ENCODE measurements around the gene MAST4. TPM values are rescaled to one million over a fixed set of nuclear protein-coding genes. Genes with fewer than 3 reads are reported as not detected.

MAST4 gene
- total RNA-seq, 1 donor from 2014 or later, result 19.1 TPM

GRCh38 chr5:67163231-67163756, 567.1 kb downstream of the MAST4 start:
- no peaks in the 10 kb centered on the region for H3K36me3 ChIP-seq (ENCODE audit: control insufficient read depth, insufficient read depth, low read length)
- TF ChIP-seq CTCF (IDR thresholded peaks at IDR 0.05; ENCODE audit: insufficient read depth, low read length, poor library complexity, severe bottlenecking), result no peak
- DNase-seq (ENCODE audit: low read depth), result no peak
- no peaks in the 10 kb centered on the region for H3K27me3 ChIP-seq (ENCODE audit: control insufficient read depth, insufficient read depth, low read length)
- H3K4me3 ChIP-seq (ENCODE audit: low read depth, low read length), result no peak overlapping the region

- no peaks in the 10 kb centered on the region for H3K36me3 ChIP-seq (ENCODE audit: control insufficient read depth, insufficient read depth, low read length)
- no peak for DNase-seq (ENCODE audit: low read depth)
- no peaks in the 10 kb centered on the region for H3K27me3 ChIP-seq (ENCODE audit: control insufficient read depth, insufficient read depth, low read length)
- no peak overlapping the region for H3K4me3 ChIP-seq (ENCODE audit: low read depth, low read length)
- no peak for TF ChIP-seq CTCF (IDR thresholded peaks at IDR 0.05; ENCODE audit: insufficient read depth, low read length, poor library complexity, severe bottlenecking)
Observed at GRCh38 chr5:67163863-67164595, 567.8 kb downstream of the MAST4 start.

GRCh38 chr5:67164856-67165525, 568.8 kb downstream of the MAST4 start:
- TF ChIP-seq CTCF (IDR thresholded peaks at IDR 0.05; ENCODE audit: insufficient read depth, low read length, poor library complexity, severe bottlenecking), result no peak

GRCh38 chr5:67165526-67166459, 569.6 kb downstream of the MAST4 start:
- TF ChIP-seq CTCF (IDR thresholded peaks at IDR 0.05; ENCODE audit: insufficient read depth, low read length, poor library complexity, severe bottlenecking), result peak; percentile 81
- peak; percentile 9 for DNase-seq (ENCODE audit: low read depth)
- H3K4me3 ChIP-seq (ENCODE audit: low read depth, low read length), result no peak overlapping the region
- no peaks in the 10 kb centered on the region for H3K27me3 ChIP-seq (ENCODE audit: control insufficient read depth, insufficient read depth, low read length)
- H3K36me3 ChIP-seq (ENCODE audit: control insufficient read depth, insufficient read depth, low read length), result no peaks in the 10 kb centered on the region

More at GRCh38 chr5:67164856-67165525, 568.8 kb downstream of the MAST4 start:
- H3K36me3 ChIP-seq (ENCODE audit: control insufficient read depth, insufficient read depth, low read length), result no peaks in the 10 kb centered on the region
- no peak overlapping the region for H3K4me3 ChIP-seq (ENCODE audit: low read depth, low read length)
- no peaks in the 10 kb centered on the region for H3K27me3 ChIP-seq (ENCODE audit: control insufficient read depth, insufficient read depth, low read length)
- no peak for DNase-seq (ENCODE audit: low read depth)

- DNase-seq (ENCODE audit: low read depth), result no peak
- Histone ChIP-seq H3K36me3 (ENCODE audit: control insufficient read depth, insufficient read depth, low read length) (no peaks in the 10 kb centered on the region), H3K4me3 (ENCODE audit: low read depth, low read length) (no peak overlapping the region), H3K27me3 (ENCODE audit: control insufficient read depth, insufficient read depth, low read length) (no peaks in the 10 kb centered on the region)
- TF ChIP-seq CTCF (IDR thresholded peaks at IDR 0.05; ENCODE audit: insufficient read depth, low read length, poor library complexity, severe bottlenecking), result no peak
Observed at GRCh38 chr5:67166460-67167285, 570.5 kb downstream of the MAST4 start.

Measured in kidney epithelial cell (primary cell).